G401 (cell line): ENCODE data around the gene IL31RA. TPM values are rescaled to one million over a fixed set of nuclear protein-coding genes. Genes with fewer than 3 reads are reported as not detected.

ENCODE experiments used
- DNase-seq: peaks from one replicate; pipeline ENCODE4 v3.0.0-alpha.2; 2015; ENCODE audit warnings: low spot score
- in situ Hi-C: cut with HindIII; loops from 2 replicates; pipeline ENCODE4 v1.10.0; 2016; ENCODE audit warnings: low sequenced_read_pairs, mixed read lengths
- total RNA-seq: library from RNA; depleted of rRNA; stranded (reverse); fragments of >200 nt; shearing (Covaris generic); gene quantifications from 2 replicates; pipeline ENCODE4 v1.2.3, GENCODE V29; 2014

IL31RA gene
- total RNA-seq, 1 experiment from 2014 or later, result not detected

- no peak for DNase-seq
- in situ Hi-C loops, result no loop called here
These were observed 46.2 kb downstream of the IL31RA start for GRCh38 chr5:55897206-55897894.

GRCh38 chr5:55897905-55898304, 46.7 kb downstream of the IL31RA start:
- peak; percentile 56 for DNase-seq
- in situ Hi-C loops, result no loop called here

- in situ Hi-C loops, result no loop called here
- no peak for DNase-seq
These were observed 48.2 kb downstream of the IL31RA start for GRCh38 chr5:55899344-55899743.

- DNase-seq, result no peak
- in situ Hi-C loops, result no loop called here
These were observed 48.9 kb downstream of the IL31RA start for GRCh38 chr5:55900068-55900467.

GRCh38 chr5:55900776-55901175, 49.6 kb downstream of the IL31RA start:
- in situ Hi-C loops, result no loop called here
- peak; percentile 82 for DNase-seq

- no peak for DNase-seq
- in situ Hi-C loops, result no loop called here
These were observed 51.5 kb downstream of the IL31RA start for GRCh38 chr5:55902696-55903095.

GRCh38 chr5:55903121-55903701, 52.1 kb downstream of the IL31RA start:
- DNase-seq, result no peak
- in situ Hi-C loops, result no loop called here

GRCh38 chr5:55904152-55904551, 53.0 kb downstream of the IL31RA start:
- no peak for DNase-seq
- in situ Hi-C loops, result no loop called here

- in situ Hi-C loops, result no loop called here
- no peak for DNase-seq
These were observed 54.1 kb downstream of the IL31RA start for GRCh38 chr5:55905251-55905650.

- no peak for DNase-seq
- in situ Hi-C loops, result no loop called here
These were observed 56.8 kb downstream of the IL31RA start for GRCh38 chr5:55907927-55908326.

GRCh38 chr5:55908804-55909203, 57.6 kb downstream of the IL31RA start:
- no peak for DNase-seq
- in situ Hi-C loops, result no loop called here

GRCh38 chr5:55911784-55912653, 60.9 kb downstream of the IL31RA start:
- DNase-seq, result no peak
- in situ Hi-C loops, result no loop called here

- no peak for DNase-seq
- in situ Hi-C loops, result no loop called here
These were observed 62.6 kb downstream of the IL31RA start for GRCh38 chr5:55913466-55914413.

GRCh38 chr5:55914971-55915370, 63.8 kb downstream of the IL31RA start:
- DNase-seq, result no peak
- in situ Hi-C loops, result no loop called here

GRCh38 chr5:55915783-55916182, 64.6 kb downstream of the IL31RA start:
- in situ Hi-C loops, result no loop called here
- DNase-seq, result no peak

GRCh38 chr5:55916986-55917385, 65.8 kb downstream of the IL31RA start:
- DNase-seq, result no peak
- in situ Hi-C loops, result no loop called here

- DNase-seq, result no peak
- in situ Hi-C loops, result no loop called here
These were observed 66.4 kb downstream of the IL31RA start for GRCh38 chr5:55917402-55918086.

- in situ Hi-C loops, result no loop called here
- no peak for DNase-seq
These were observed 67.2 kb downstream of the IL31RA start for GRCh38 chr5:55918087-55919035.
